GM18520 (cell line): Measurements from ENCODE around the gene RBBP7.

ENCODE experiments used
- ATAC-seq: cut with Tn5 transposase; IDR thresholded peaks from one replicate; pipeline ENCODE4 v1.9.1; 2021; ENCODE audit not compliant: unreplicated experiment

RBBP7 gene

DNA sequence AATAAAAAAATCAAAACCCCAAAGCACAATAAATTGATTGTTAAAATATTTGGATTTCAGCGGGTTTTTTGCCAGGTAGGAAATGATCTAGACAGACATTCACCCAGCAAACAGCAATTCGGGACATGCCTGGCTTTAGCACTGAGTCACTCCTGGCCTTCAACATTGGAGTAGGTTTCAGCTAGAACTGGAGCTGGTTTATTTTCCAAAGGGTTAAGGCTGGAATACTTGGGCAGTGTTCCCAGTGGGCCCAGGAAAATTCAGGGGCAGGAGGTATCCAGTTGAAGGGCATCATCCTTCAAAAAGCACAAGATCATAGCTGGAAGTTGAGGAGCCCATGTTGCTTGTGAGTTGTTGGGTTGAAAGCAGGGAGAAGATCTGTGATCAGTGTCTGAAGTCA lies 42.9 kb downstream of the RBBP7 start:
- ATAC-seq, result no peak

DNA sequence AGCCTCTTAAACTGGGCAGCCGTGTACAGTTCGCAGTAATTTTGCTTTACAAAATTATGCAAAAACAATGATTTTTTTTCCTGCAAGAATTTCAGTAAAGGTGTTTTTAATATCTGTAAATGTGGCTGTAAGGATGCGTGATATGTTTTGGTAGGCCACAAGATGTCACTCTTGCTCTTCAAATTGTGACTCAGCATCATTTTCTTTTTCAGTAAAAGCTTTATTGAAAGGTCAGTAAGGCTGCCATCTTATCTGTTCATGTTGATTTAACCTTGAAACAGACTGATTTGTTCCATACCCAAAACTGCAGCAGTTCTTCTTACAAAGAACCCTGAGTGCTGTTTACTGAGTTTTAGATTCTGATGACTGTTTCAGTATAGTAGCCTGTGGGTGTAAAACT lies 44.0 kb downstream of the RBBP7 start:
- no peak for ATAC-seq

- ATAC-seq, result no peak
Measured at GRCh38 chrX:16825264-16826035, 44.7 kb downstream of the RBBP7 start.

- no peak for ATAC-seq
Measured at GRCh38 chrX:16822723-16823122, 47.4 kb downstream of the RBBP7 start.

GRCh38 chrX:16819634-16820033 lies 50.5 kb downstream of the RBBP7 start:
- ATAC-seq, result no peak

GRCh38 chrX:16814597-16814996 lies 55.6 kb downstream of the RBBP7 start:
- ATAC-seq, result no peak

- no peak for ATAC-seq
Measured at GRCh38 chrX:16807976-16808542, 62.1 kb downstream of the RBBP7 start.

GRCh38 chrX:16807548-16807947 lies 62.6 kb downstream of the RBBP7 start:
- no peak for ATAC-seq

DNA sequence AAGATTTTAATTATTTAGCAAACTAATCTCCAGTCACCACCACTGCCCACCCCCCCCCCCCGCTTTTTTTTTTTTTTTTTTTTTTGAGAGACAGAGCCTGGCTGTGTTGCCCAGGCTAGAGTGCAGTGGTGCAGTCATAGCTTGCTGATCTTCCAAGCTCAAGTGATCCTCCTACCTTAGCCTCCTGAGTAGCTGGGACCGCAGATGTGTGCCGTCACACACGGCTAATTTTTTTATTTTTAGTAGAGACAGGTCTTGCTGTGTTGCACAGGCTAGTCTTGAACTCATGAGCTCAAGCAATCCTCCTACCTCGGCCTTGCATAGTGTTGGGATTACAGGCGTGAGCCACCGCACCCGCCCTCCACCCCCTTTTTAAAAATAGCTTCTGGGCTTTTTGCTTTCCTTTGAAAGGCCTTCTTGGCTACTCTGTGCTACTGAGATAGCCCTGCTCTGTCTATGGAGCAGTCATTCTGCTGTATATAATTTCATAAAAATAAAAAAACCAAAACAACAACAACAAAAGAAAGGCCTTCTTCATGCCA lies 65.2 kb downstream of the RBBP7 start:
- ATAC-seq, result no peak

DNA sequence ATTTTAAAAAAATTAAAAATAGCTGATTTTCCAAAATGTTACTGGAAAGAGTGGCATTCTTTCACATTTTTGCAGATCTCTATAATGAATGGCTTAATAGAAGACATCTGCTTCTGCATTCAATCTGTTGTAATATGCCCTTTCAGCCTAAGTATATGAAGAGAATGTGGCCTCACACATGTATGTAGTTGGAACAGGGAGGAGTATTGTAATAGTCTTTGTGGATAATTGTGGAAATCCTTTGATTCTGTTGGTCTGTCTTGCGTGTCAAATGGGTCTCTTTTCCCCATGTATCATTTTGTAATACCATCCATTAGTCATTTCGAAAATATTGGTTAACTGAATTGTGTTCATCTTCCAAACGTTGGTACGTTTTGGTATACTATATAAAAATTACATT lies 72.3 kb downstream of the RBBP7 start:
- no peak for ATAC-seq

GRCh38 chrX:16797358-16797757 lies 72.8 kb downstream of the RBBP7 start:
- ATAC-seq, result no peak

- no peak for ATAC-seq
Measured at GRCh38 chrX:16796298-16796697, 73.9 kb downstream of the RBBP7 start.
